Heart right ventricle (tissue), 16 donors: ENCODE measurements around the gene SLC1A3. TPM values are rescaled to one million over a fixed set of nuclear protein-coding genes. Genes with fewer than 3 reads are reported as not detected.

Experiments used
- ATAC-seq, 8 donors: fragments of 200-7000 bp; cut with Tn5 transposase; one replicate each; pipeline ENCODE4 v1.9.1; 2020; ENCODE audit warnings: mild to moderate bottlenecking in 8 of 8, moderate library complexity in 8 of 8, moderate number of reproducible peaks in 1 of 8
- DNase-seq, 2 donors: peaks; one replicate each; pipeline ENCODE4 v3.0.0-alpha.2; 2020
- H3K27ac ChIP-seq, 10 donors: fragments of 200-600 bp; sonication (generic) in 2 of 10; one replicate each; pipeline versions ENCODE4 v1.5.0 to v1.8.0; 2020 to 2022; ENCODE audit warnings: mild to moderate bottlenecking in 3 of 10
- H3K27me3 ChIP-seq, 7 donors: fragments of 200-600 bp; one replicate each; pipeline ENCODE4 v1.8.0; 2021 to 2022; ENCODE audit warnings: mild to moderate bottlenecking in 2 of 7
- H3K36me3 ChIP-seq, 9 donors: fragments of 200-600 bp; sonication (generic) in 1 of 9; one replicate each; pipeline versions ENCODE4 v1.5.0 to v1.8.0; 2020 to 2022; ENCODE audit warnings: mild to moderate bottlenecking in 2 of 9
- H3K4me1 ChIP-seq, 9 donors: fragments of 200-600 bp; sonication (generic) in 1 of 9; one replicate each; pipeline versions ENCODE4 v1.5.0 to v1.8.0; 2020 to 2022; ENCODE audit warnings: mild to moderate bottlenecking in 4 of 9
- H3K4me3 ChIP-seq, 10 donors: fragments of 200-600 bp; sonication (generic) in 2 of 10; one replicate each; pipeline versions ENCODE4 v1.5.0 to v1.8.0; 2020 to 2022; ENCODE audit warnings: mild to moderate bottlenecking in 7 of 10, moderate library complexity in 2 of 10
- H3K9me3 ChIP-seq, 11 donors: fragments of 200-600 bp in 10 of 11; sonication (generic) in 2 of 11; one replicate each; pipeline versions ENCODE4 v1.5.0 to v1.8.0; 2013 to 2022; ENCODE audit warnings: mild to moderate bottlenecking in 2 of 11, control low read depth in 1 of 11, moderate library complexity in 1 of 11
- CTCF ChIP-seq, 9 donors: fragments of 200-600 bp; sonication (generic) in 2 of 9; IDR thresholded peaks; one replicate each; pipeline versions ENCODE4 v1.5.0 to v1.8.0; 2021 to 2022; ENCODE audit warnings: antibody characterized with exemption in 9 of 9, mild to moderate bottlenecking in 5 of 9, moderate library complexity in 1 of 9
- WGBS, 2 donors: extraction: QIAGEN DNeasy Blood & Tissue Kit; methylation state at CpG; one replicate each; pipeline ENCODE4 v1.1.7; 2013; ENCODE audit warnings: inconsistent platforms in 1 of 2; 5-methylcytosine and 5-hydroxymethylcytosine counted together
- intact Hi-C, 10 donors: fragments of 100-400 bp; cut with DNase I; formaldehyde crosslinking; loops; one replicate each; pipeline versions ENCODE4 v1.11.1 to v1.14.2; 2022
- polyA plus RNA-seq, 2 donors: library from polyadenylated mRNA; stranded (reverse); fragments of 200-250 nt; gene quantifications; one replicate each; pipeline ENCODE4 v1.2.3, GENCODE V29; 2013
- total RNA-seq, 10 donors: library from RNA; stranded (reverse); fragmentation: NEBNext Ultra II Directional in 3 of 10; extraction: Animal tissue kit (Norgen Biotek cat#: 25700) in 3 of 10; gene quantifications; one replicate each; pipeline versions ENCODE4 v1.2.1 to v1.2.4, GENCODE V29; 2021 to 2023
- donor health status: Arrhythmogenic right ventricular cardiomyopathy.
- donor health status: ischemic (EF 13 %, LVEDD 7.1; RV severe dilation, severe dysfunction).
- donor health status: healthy with polysubstance abuse.
- donor health status: DM: no; HTN: yes; CAD: no.
- donor health status: DM: no; HTN: no; CAD: no.
- donor health status: ischemic (EF 25% LVEDD 6.9; RV normal size, moderate dysfunction).
- donor health status: ischemic (EF 25% LVEDD 5.7; RV mildly dilated, moderate dysfunction).
- donor health status: healthy.
- donor health status: DM: yes; HTN: yes; CAD: no.
- donor health status: Ischemic cardiomyopathy.
- donor health status: ischemic (EF 35%, LVEDD 5.7; RV mildly dilated, moderate dysfunction).
- donor health status: nonischemic (EF 11% LVEDD 7.7; RV severe dilation, severe dysfunction).
- donor health status: DM: yes; HTN: yes; CAD: no.
- donor health status: PGD.
- donor health status: ischemic (EF 29% LVEDD 5.4; RV normal size, mild dysfunction).
- donor health status: nonischemic (EF 23%, LVEDD 6.1; RV moderate dilation, normal function).

SLC1A3 gene
- total and polyA plus RNA-seq, 12 donors: 39.5 to 83.6 (median 58.5) TPM

GRCh38 chr5:36728697-36729543 lies 122.5 kb downstream of the SLC1A3 start:
- Histone ChIP-seq H3K27ac (no peak overlapping the region), H3K4me3 (no peak overlapping the region), H3K27me3 (peaks cover 0 to 4% (median 0%) of the 10 kb centered on the region in 7 donors), H3K4me1 (peaks cover 0 to 7% (median 0%) of the 10 kb centered on the region in 9 donors), H3K9me3 (no peaks in the 10 kb centered on the region), H3K36me3 (no peaks in the 10 kb centered on the region)
- ATAC-seq (peak in 5 of 8 donors; percentile 50 to 74 (median 67)), DNase-seq (peak in 1 of 2 donors; percentile 20)
- intact Hi-C loops: loop anchor here in 4 of 10 donors (5.0 kb wide), 2 partner anchors 143 to 278 kb away; no protein-coding TSS in a partner anchor
- WGBS, 2 donors: 34 to 36% methylated on average over 6 of the region's 6 CpGs
- TF ChIP-seq CTCF (IDR thresholded peaks at IDR 0.05): peak; percentile 55 to 87 (median 74)

- H3K4me3 ChIP-seq: no peak overlapping the region
- intact Hi-C loops: loop anchor here in 6 of 10 donors (5.0 to 10.0 kb wide), 3 partner anchors 274 to 1046 kb away; no protein-coding TSS in a partner anchor
- peaks cover 0 to 12% (median 0%) of the 10 kb centered on the region in 7 donors for H3K27me3 ChIP-seq
- H3K9me3 ChIP-seq: no peaks in the 10 kb centered on the region
- H3K27ac ChIP-seq: no peak overlapping the region
- DNase-seq (no peak), ATAC-seq (no peak)
- no peaks in the 10 kb centered on the region for H3K36me3 ChIP-seq
- H3K4me1 ChIP-seq: peaks cover 0 to 4% (median 0%) of the 10 kb centered on the region in 9 donors
- 95% methylated on average over 6 of the region's 6 CpGs for WGBS, 2 donors
- TF ChIP-seq CTCF (IDR thresholded peaks at IDR 0.05): no peak
These were observed 124.3 kb downstream of the SLC1A3 start for GRCh38 chr5:36730537-36731216.

GRCh38 chr5:36733183-36733582 lies 126.8 kb downstream of the SLC1A3 start:
- 88 to 91% methylated on average over 5 of the region's 5 CpGs for WGBS, 2 donors
- Histone ChIP-seq H3K27me3 (peaks cover 0 to 23% (median 0%) of the 10 kb centered on the region in 7 donors), H3K4me3 (no peak overlapping the region), H3K4me1 (peaks cover 0 to 4% (median 0%) of the 10 kb centered on the region in 9 donors), H3K27ac (no peak overlapping the region), H3K36me3 (no peaks in the 10 kb centered on the region), H3K9me3 (no peaks in the 10 kb centered on the region)
- ATAC-seq: no peak
- no peak for TF ChIP-seq CTCF (IDR thresholded peaks at IDR 0.05)
- intact Hi-C loops: loop anchor here in 6 of 10 donors (5.0 to 10.0 kb wide), 3 partner anchors 272 to 1048 kb away; no protein-coding TSS in a partner anchor
- DNase-seq: no peak

- Histone ChIP-seq H3K4me3 (no peak overlapping the region), H3K36me3 (no peaks in the 10 kb centered on the region), H3K9me3 (no peaks in the 10 kb centered on the region), H3K27me3 (peaks cover 0 to 24% (median 0%) of the 10 kb centered on the region in 7 donors), H3K27ac (no peak overlapping the region), H3K4me1 (peaks cover 0 to under 1% (median 0%) of the 10 kb centered on the region in 9 donors)
- peak in 5 of 9 donors; percentile 10 to 43 (median 24) for TF ChIP-seq CTCF (IDR thresholded peaks at IDR 0.05)
- DNase-seq: no peak
- intact Hi-C loops: loop anchor here in 6 of 10 donors (5.0 to 10.0 kb wide), 3 partner anchors 270 to 1050 kb away; no protein-coding TSS in a partner anchor
- ATAC-seq: peak in 1 of 8 donors; percentile 76
- WGBS, 2 donors: 38 to 44% methylated on average over 4 of the region's 4 CpGs
These were observed 128.0 kb downstream of the SLC1A3 start for GRCh38 chr5:36734422-36734821.
